MM.1S (cell line): ENCODE data around the gene PYGO1.

Source experiments
- DNase-seq: peaks from one replicate; pipeline ENCODE4 v3.0.0-alpha.2; 2015
- H2AFZ ChIP-seq: fragments of 300-600 bp; sonication (generic); 2 replicates; pipeline ENCODE4 v1.6.0; 2016; ENCODE audit warnings: antibody characterized with exemption, low read length
- H3F3A ChIP-seq: fragments of 300-600 bp; sonication (generic); 2 replicates; pipeline ENCODE4 v1.6.1; 2016; ENCODE audit warnings: mild to moderate bottlenecking, antibody characterized with exemption, low read length, moderate library complexity, mixed read lengths; ENCODE audit not compliant: insufficient read depth
- H3K27ac ChIP-seq: fragments of 300-600 bp; sonication (generic); 2 replicates; pipeline ENCODE4 v1.5.1; 2016; ENCODE audit warnings: mild to moderate bottlenecking, low read length
- H3K27me3 ChIP-seq: fragments of 300-600 bp; sonication (generic); replicated peaks from 2 replicates; pipeline ENCODE4 v1.6.0; 2016; ENCODE audit warnings: low read length; ENCODE audit not compliant: insufficient read depth
- H3K36me3 ChIP-seq: fragments of 300-600 bp; sonication (generic); replicated peaks from 2 replicates; pipeline ENCODE4 v1.6.1; 2016; ENCODE audit warnings: mild to moderate bottlenecking, low read length, mixed read lengths; ENCODE audit not compliant: insufficient read depth
- H3K4me1 ChIP-seq: fragments of 300-600 bp; sonication (generic); 2 replicates; pipeline ENCODE4 v1.6.1; 2016; ENCODE audit warnings: low read length, mixed read lengths
- H3K4me2 ChIP-seq: fragments of 300-600 bp; sonication (generic); 2 replicates; pipeline ENCODE4 v1.6.0; 2016; ENCODE audit warnings: low read depth, low read length
- H3K4me3 ChIP-seq: fragments of 300-600 bp; sonication (generic); 2 replicates; pipeline ENCODE4 v1.5.1; 2016; ENCODE audit warnings: low read length, mixed read lengths
- H3K79me2 ChIP-seq: fragments of 300-600 bp; sonication (generic); 2 replicates; pipeline ENCODE4 v1.6.1; 2016; ENCODE audit warnings: mixed run types, low read length, mixed read lengths
- H3K9ac ChIP-seq: fragments of 300-600 bp; sonication (generic); 2 replicates; pipeline ENCODE4 v1.6.1; 2016; ENCODE audit warnings: low read length, mixed read lengths
- H3K9me2 ChIP-seq: fragments of 300-600 bp; sonication (generic); replicated peaks from 2 replicates; pipeline ENCODE4 v1.6.1; 2016; ENCODE audit warnings: mild to moderate bottlenecking, low read length, mixed read lengths; ENCODE audit not compliant: insufficient read depth
- H3K9me3 ChIP-seq: fragments of 300-600 bp; sonication (generic); replicated peaks from 2 replicates; pipeline ENCODE4 v1.6.1; 2016; ENCODE audit warnings: mild to moderate bottlenecking, low read length, mixed read lengths; ENCODE audit not compliant: insufficient read depth
- H4K20me1 ChIP-seq: fragments of 300-600 bp; sonication (generic); 2 replicates; pipeline ENCODE4 v1.6.1; 2016; ENCODE audit warnings: mild to moderate bottlenecking, low read length, moderate library complexity, mixed read lengths; ENCODE audit not compliant: insufficient read depth
- EZH2 ChIP-seq: fragments of 300-600 bp; sonication (generic); optimal IDR thresholded peaks from 2 replicates; pipeline ENCODE3; 2017; ENCODE audit warnings: low read depth, mild to moderate bottlenecking, antibody characterized with exemption, low read length, mixed read lengths
- EZH2phosphoT487 ChIP-seq: fragments of 300-600 bp; sonication (generic); IDR thresholded peaks from 2 replicates; pipeline ENCODE4 v1.6.1; 2018; ENCODE audit warnings: antibody characterized with exemption, low read length
- TF ChIP-seq, protein P1 (sequence below): fragments of 300-600 bp; sonication (generic); IDR thresholded peaks from 2 replicates; pipeline ENCODE4 v1.5.1; 2016; ENCODE audit warnings: antibody characterized with exemption, low read length, mixed read lengths

Gene PYGO1

DNA sequence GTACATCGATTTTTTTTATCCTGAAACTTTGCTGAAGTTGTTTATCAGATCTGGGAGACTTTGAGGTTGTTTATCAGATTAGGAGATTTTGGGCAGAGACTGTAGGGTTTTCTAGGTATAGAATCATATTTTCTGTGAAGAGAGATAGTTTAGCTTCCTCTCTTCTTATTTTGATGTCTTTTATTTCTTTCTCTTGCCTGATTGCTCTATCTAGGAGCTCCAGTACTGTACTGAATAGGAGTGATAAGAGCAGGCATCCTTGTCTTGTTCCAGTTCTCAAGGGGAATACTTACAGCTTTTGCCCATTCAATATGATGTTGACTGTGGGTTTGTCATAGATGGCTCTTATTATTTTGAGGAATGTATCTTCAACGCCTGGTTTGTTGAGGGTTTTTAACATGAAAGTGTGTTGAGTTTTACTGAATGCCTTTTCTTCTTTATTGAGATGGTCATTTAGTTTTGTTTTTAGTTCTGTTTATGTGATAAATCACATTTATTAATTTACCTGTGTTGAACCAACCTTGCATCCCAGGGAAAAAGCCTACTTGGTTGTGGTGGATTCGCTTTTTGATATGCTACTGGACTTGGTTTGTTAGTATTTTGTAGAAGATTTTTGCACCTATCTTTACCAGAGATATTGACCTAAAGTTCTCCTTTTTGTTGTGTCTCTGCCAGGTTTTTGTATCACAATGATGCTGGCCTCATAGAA, 65.2 kb downstream of the PYGO1 start:
- TF ChIP-seq, protein P1, sequence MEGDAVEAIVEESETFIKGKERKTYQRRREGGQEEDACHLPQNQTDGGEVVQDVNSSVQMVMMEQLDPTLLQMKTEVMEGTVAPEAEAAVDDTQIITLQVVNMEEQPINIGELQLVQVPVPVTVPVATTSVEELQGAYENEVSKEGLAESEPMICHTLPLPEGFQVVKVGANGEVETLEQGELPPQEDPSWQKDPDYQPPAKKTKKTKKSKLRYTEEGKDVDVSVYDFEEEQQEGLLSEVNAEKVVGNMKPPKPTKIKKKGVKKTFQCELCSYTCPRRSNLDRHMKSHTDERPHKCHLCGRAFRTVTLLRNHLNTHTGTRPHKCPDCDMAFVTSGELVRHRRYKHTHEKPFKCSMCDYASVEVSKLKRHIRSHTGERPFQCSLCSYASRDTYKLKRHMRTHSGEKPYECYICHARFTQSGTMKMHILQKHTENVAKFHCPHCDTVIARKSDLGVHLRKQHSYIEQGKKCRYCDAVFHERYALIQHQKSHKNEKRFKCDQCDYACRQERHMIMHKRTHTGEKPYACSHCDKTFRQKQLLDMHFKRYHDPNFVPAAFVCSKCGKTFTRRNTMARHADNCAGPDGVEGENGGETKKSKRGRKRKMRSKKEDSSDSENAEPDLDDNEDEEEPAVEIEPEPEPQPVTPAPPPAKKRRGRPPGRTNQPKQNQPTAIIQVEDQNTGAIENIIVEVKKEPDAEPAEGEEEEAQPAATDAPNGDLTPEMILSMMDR = no peak
- TF ChIP-seq EZH2phosphoT487 = no peak
- TF ChIP-seq EZH2 = no peak
- H3K27me3 ChIP-seq = no peaks in the 10 kb centered on the region
- no peak overlapping the region for H3K27ac ChIP-seq
- H3K9ac ChIP-seq = no peak overlapping the region
- no peaks in the 10 kb centered on the region for H3F3A ChIP-seq
- H3K4me1 ChIP-seq = no peaks in the 10 kb centered on the region; the same call in 1 of the 2 replicates
- H4K20me1 ChIP-seq = no peaks in the 10 kb centered on the region
- H3K9me2 ChIP-seq = no peaks in the 10 kb centered on the region
- no peak for DNase-seq
- H3K9me3 ChIP-seq = no peaks in the 10 kb centered on the region
- no peak overlapping the region for H3K4me3 ChIP-seq
- no peak overlapping the region for H2AFZ ChIP-seq
- H3K4me2 ChIP-seq = no peak overlapping the region
- H3K79me2 ChIP-seq = no peaks in the 10 kb centered on the region
- no peaks in the 10 kb centered on the region for H3K36me3 ChIP-seq

DNA sequence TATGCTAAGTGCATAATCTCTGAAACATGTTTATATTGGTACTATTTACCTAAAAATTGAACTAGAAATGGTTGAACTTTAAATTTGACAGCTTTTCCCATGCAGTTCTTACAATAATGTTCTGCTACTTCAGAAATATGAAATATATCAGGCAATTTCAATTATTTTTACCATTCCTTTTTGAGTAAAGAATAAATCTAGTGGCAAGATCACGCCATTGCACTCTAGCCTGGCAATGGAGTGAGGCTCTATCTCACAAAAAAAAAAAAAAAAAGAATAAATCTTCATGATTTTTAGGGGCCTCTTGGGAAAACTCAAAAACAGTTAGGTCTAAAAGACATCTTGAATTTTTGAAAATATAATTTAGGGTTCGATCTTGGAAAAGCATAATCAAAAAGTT, 69.5 kb downstream of the PYGO1 start:
- no peaks in the 10 kb centered on the region for H3K27me3 ChIP-seq
- no peaks in the 10 kb centered on the region for H3K4me1 ChIP-seq
- no peaks in the 10 kb centered on the region for H3F3A ChIP-seq
- no peak overlapping the region for H3K4me3 ChIP-seq
- no peak for TF ChIP-seq EZH2phosphoT487
- TF ChIP-seq EZH2 = no peak
- TF ChIP-seq, protein P1 = peak; percentile 8
- no peaks in the 10 kb centered on the region for H3K9me2 ChIP-seq
- no peak overlapping the region for H2AFZ ChIP-seq
- H3K27ac ChIP-seq = no peak overlapping the region
- no peaks in the 10 kb centered on the region for H3K79me2 ChIP-seq
- H3K9ac ChIP-seq = no peak overlapping the region
- H3K36me3 ChIP-seq = no peaks in the 10 kb centered on the region
- H3K9me3 ChIP-seq = no peaks in the 10 kb centered on the region
- H4K20me1 ChIP-seq = no peaks in the 10 kb centered on the region
- H3K4me2 ChIP-seq = no peak overlapping the region
- no peak for DNase-seq

DNA sequence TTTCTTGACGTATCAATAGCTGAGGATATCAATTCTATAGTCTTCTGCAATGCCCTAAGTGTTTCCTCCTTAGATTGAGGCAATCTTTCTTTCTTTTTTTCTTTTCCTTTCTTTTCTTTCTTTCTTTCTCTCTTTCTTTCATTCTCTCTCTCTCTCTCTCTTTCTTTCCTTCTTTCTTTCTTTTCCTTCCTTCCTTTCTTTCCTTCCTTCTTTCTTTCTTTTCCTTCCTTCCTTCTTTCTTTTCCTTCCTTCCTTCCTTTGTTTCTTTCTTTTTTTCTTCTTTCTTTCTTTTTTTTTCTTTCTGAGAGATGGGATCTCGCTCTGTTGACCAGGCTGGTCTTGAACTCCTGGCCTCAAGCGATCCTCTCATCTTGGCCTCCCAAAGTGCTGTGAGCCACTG, 70.1 kb downstream of the PYGO1 start:
- no peaks in the 10 kb centered on the region for H3K27me3 ChIP-seq
- no peak overlapping the region for H2AFZ ChIP-seq
- no peak overlapping the region for H3K4me3 ChIP-seq
- TF ChIP-seq EZH2phosphoT487 (no peak), EZH2 (no peak)
- TF ChIP-seq, protein P1 = no peak
- no peak overlapping the region for H3K9ac ChIP-seq
- no peaks in the 10 kb centered on the region for H4K20me1 ChIP-seq
- DNase-seq = no peak
- H3K4me2 ChIP-seq = no peak overlapping the region
- no peaks in the 10 kb centered on the region for H3F3A ChIP-seq
- H3K9me3 ChIP-seq = no peaks in the 10 kb centered on the region
- H3K36me3 ChIP-seq = no peaks in the 10 kb centered on the region
- H3K9me2 ChIP-seq = no peaks in the 10 kb centered on the region
- H3K27ac ChIP-seq = no peak overlapping the region
- H3K4me1 ChIP-seq = no peaks in the 10 kb centered on the region
- no peaks in the 10 kb centered on the region for H3K79me2 ChIP-seq
